GM18505 (cell line): Measurements from ENCODE around the gene RERE.
"Not testable (repeated sequence)": the region's sequence is repeated elsewhere in the genome, so short reads cannot be mapped to it uniquely, and the experiment has no call there.

ENCODE experiments used
- ATAC-seq: cut with Tn5 transposase; IDR thresholded peaks from one replicate; pipeline ENCODE4 v1.9.1; 2021; ENCODE audit not compliant: unreplicated experiment
- POLR2A ChIP-seq: IDR thresholded peaks from 4 replicates; pipeline ENCODE4 v1.6.1; 2011; ENCODE audit warnings: borderline replicate concordance; ENCODE audit not compliant: insufficient read depth, insufficient read length; ENCODE audit errors: extremely low read depth

RERE gene

GRCh38 chr1:8519167-8519566 lies 298.3 kb downstream of the RERE start:
- no peak for TF ChIP-seq POLR2A
- no peak for ATAC-seq

DNA sequence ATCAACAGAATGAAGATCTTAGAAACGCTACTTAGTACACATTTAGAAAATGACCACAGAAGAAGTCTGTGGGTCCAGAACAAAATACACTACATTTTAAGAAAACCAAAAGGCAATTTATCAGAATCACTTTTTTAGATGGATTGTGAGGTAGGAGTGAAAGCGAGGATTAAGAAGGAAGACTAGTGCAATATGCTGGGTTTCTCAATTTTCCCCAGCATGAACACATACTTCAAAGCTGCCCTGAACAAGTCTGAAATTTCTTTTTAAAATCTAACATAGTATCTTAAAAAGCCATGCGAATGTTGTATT lies 299.0 kb downstream of the RERE start:
- TF ChIP-seq POLR2A, result no peak
- ATAC-seq, result no peak

DNA sequence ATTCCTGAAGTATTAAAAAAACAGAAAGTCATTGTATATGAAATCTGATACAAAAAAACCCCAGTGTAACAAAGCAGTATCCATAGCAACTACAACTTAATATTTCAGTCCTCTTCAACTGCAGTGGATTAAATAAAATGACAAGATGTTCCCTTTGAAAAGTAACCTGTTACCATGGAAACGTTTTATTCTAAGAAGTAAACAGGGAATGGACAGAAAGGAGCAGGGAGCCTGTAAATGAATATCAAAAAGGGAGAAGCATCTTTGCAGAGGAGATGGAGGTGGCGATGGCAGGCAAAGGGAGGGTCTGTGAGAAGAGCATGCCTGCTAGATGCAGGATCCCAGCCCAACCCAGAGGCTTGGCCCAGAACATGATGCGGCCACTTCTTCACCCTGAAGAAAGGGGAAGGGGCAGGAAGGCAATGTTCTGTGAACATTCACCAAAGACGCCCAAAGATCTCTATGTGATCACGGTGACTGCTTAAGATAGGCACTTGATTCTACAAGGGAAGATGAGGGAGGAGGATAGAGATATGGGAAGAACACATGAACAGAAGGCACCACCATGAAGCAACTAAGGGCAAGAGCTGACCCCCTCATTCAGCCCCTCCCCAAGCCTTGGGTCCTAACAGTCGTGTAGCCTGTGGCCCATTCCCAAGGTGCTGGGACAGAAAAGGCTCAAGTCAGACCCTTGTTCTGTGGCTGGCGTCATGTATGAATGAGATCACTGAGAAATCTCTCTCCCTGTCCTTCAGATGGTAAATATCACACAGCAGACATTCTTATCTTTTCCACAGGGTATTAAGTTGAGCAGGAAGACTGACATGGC lies 299.6 kb downstream of the RERE start:
- no peak for TF ChIP-seq POLR2A
- no peak for ATAC-seq

DNA sequence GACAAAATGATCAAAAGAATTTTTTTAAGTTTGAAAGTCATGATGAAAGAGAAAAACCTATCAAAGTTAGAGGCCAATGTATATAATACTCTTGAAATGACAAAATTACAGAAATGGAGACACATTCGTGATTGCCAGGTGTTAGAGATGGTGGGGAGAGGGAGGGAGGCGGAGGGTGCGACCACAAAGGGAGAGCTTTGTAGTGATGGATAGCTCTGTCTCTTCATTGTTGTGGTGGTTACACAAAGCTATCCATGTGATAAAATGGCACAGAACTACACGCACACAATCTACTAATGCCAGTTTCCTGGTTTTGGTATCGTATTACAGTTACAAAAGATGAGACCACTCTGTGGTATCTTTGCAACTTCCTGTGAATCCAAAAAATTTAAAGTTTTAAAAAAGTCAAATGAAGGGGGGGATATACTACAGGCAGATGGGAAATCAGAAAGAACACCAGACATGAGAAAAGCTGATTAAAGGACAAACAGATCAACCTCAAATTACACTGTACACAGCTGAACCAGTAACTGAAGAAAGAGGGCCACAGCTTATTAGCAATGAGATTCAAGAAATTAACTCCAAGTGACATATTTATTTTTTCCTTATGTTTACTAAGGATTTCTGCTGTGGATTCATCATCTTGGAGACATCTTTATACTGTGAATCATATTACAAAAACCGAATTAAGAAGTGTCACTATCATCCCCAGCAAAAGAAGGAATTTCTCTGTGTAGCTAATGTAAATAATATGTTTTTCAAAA lies 300.5 kb downstream of the RERE start:
- ATAC-seq, result no peak
- no peak for TF ChIP-seq POLR2A

DNA sequence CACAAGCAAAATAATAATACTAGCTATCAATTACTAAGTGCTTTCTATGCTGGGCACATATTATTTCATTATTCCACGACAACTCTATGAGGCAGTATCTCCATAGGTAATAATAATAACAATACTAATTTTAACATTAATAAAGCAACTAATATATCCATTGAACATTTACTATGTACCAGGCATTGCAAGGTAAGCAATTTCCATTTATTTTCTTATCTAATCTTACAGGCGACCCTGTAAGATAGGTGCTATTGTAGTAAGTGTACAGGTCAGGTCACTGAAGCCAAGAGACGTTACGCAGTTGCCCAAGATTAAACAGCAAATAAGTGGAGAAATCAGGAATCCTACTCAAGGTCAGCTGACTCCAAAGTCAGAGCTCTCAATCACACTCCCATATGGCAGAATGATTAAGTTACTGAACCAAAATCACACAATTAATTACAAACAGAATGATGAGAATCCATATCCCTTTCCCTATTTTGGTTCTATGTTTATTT lies 301.1 kb downstream of the RERE start:
- ATAC-seq, result no peak

GRCh38 chr1:8512504-8512903 lies 304.9 kb downstream of the RERE start:
- ATAC-seq, result no peak
- no peak for TF ChIP-seq POLR2A

More for the DNA sequence above, 301.1 kb downstream of the RERE start:
- TF ChIP-seq POLR2A, result no peak

DNA sequence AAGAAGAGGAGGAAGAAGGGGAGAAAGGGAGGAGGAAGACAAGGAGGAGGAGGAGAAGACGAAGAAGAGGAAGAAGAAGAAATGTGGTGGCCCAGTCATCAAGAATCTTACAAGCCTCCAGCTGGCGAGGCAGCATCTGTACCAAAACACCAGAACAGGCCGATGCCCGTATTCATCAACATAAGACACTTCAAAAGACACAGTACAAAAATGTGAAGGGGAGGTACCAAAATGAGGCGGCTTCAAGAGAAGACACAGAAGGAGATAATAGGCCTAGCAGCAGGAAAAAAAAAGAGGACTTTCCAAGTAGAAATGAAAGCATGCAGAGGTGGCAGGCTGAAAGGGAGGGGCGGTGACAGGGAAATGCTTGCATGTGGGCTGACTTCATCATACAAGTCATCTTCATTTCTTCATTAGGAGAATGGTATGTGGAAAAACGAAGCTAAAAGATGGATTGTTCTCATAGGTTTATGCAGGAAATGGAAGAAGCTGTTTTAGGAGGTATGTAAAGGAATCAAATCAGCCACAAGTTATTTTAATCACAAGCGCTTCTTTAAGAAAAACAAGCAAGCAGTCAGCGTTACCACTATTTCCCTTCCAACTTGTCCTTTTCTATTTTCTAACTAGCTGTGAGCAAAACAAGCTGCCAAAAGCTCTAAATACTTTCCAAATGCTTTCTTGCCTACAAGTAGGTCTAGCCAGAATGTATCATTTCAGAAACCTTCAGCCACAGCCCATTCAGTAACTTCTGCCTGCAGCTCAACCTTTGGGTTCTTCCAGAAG lies 307.2 kb downstream of the RERE start:
- no peak for ATAC-seq
- TF ChIP-seq POLR2A, result no peak

- TF ChIP-seq POLR2A, result no peak
- ATAC-seq, result no peak
These were observed 307.9 kb downstream of the RERE start for GRCh38 chr1:8509579-8509978.

DNA sequence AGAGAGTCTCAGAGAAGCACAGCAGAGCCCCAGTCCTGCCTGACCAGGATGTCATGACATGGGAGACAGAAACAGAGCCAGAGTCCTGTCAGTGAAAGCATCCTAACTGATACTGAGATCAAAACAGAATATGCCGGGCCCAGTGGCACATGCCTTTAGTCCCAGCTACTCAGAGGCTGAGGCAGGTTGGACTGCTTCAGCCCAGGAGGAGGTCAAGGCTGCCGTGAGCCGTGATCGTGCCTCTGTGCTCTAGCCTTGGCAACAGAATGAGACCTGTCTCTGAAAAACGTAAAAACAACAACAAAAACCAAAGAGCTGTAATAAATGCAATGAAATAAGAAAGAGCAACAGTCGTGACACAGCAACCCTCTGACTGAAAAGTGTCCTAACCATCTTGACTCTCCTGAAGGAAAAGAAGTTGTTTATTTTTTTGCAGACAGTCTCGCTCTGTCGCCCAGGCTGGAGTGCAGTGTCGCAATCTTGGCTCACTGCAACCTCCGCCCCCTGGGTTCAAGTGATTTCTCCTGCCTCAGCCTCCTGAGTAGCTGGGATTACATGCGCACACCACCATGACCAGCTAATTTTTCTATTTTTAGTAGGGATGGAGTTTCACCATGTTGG lies 310.3 kb downstream of the RERE start:
- TF ChIP-seq POLR2A, result no peak
- no peak for ATAC-seq

DNA sequence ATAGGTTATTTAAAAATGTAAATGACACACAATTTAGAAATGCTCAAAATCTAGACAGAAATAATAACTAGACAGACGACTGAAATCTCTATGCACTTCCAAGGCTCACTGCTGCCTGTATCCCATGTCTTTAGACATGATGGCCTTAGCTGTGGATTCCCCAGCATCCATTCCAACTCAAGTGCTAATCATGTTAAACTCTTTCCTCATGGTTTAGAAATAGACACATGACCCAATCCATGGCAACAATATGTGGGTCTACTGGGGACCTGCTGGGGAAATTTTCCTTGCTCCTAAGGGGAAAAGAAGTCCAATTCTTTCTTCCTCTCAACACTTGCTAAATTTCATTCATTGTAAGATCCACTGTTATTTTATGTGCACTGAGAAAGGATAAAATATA lies 311.0 kb downstream of the RERE start:
- no peak for TF ChIP-seq POLR2A
- no peak for ATAC-seq

DNA sequence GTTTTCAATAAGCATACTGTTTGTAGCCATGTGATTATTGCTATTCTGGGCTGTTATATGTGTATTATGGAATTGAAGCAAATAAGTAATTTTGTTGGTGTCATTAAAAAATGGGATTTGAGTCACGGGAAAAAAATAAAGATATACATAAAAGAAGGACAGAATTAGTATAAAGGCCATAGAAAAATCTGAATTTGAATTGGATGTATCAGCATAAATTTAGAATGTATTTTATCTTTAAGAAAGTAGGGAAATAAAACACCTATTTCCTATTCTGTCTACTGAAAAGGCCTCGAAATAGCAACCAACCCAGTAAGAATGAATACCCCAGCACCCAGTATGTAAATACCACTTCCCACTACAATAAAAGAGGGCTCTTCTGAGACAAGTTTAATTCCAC lies 313.6 kb downstream of the RERE start:
- no peak for ATAC-seq
- no peak for TF ChIP-seq POLR2A

- not testable (repeated sequence) for ATAC-seq
These were observed 314.5 kb downstream of the RERE start for GRCh38 chr1:8502949-8503348.

DNA sequence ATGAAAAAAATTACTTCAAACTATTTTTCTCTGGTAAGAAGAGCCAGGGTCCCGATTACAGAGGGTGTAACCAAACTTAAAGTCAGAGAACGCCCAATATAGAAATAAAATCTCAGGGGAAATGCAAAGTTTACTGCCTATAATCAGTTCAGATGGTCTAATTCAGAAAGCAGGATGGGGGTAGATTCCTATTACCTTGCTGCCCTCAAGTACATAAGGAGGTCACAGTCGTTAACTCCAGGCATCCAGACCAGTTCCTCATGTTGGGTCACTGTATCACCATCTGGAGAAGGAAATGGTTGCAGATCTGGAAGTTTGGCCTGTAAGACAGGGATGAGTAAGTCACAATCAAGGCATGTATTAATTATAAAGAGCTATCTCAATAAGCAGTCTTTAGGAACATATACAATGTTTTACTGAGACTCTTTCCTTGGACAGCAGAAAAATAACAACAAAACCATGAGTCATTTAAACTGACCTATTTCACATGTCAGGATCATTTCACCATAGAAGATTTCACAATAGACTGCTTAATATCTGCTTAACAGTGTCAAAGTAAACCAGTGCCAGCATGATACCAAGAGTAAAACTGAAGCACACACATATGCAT lies 320.1 kb downstream of the RERE start:
- ATAC-seq, result no peak
- no peak for TF ChIP-seq POLR2A
